ENCODE data around the gene TMED6. TPM values are rescaled to one million over a fixed set of nuclear protein-coding genes. Genes with fewer than 3 reads are reported as not detected.

The TMED6 gene
- total RNA-seq, 1 experiment from 2014 or later: 2.4 TPM

DNA sequence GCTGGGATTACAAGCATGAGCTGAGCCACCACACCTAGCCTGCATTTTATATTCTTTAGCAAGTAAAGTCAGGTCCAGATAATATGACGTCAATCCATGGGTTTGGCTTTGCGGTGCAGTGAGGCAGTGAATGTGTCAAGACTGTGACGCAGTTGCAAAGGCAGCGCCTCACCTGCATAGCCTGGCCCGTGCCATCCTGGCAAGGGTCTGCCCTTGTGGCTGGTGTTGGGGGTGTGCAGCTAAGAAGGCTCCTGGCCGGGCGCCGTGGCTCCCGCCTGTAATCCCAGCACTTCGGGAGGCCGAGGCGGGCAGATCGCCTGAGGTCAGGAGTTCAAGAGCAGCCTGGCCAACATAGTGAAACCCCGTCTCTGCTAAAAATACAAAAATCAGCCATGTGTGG, 28.2 kb downstream of the TMED6 start:
- H3K36me3 ChIP-seq (ENCODE audit: control insufficient read depth, insufficient read depth, low read length): peaks cover 23% of the 10 kb centered on the region

DNA sequence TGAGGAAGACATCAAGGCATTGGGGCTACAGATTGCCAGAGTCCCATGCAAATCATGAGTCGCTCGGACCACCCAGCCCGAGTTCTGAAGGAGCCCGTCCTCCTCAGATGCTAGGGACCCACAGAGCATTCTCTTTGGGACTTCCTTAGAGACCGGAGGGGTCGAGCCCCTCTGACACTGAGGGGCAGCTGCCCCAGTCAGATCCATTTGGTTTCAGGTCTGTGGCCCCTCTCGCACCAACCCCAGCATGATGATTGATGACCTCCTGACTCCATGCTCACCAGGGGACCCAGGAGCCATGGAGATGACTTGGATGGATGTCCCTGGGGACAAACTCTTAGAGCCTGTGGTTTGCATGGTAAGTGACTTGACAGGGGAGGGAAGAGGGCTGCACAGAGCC, 29.2 kb downstream of the TMED6 start:
- intact Hi-C loops (cut with micrococcal nuclease; ENCODE audit: unreplicated experiment): no loop called here
- H3K4me3 ChIP-seq (ENCODE audit: low read depth, low read length): no peak overlapping the region
- peaks cover 21% of the 10 kb centered on the region for H3K36me3 ChIP-seq (ENCODE audit: control insufficient read depth, insufficient read depth, low read length)
- TF ChIP-seq, protein P1, sequence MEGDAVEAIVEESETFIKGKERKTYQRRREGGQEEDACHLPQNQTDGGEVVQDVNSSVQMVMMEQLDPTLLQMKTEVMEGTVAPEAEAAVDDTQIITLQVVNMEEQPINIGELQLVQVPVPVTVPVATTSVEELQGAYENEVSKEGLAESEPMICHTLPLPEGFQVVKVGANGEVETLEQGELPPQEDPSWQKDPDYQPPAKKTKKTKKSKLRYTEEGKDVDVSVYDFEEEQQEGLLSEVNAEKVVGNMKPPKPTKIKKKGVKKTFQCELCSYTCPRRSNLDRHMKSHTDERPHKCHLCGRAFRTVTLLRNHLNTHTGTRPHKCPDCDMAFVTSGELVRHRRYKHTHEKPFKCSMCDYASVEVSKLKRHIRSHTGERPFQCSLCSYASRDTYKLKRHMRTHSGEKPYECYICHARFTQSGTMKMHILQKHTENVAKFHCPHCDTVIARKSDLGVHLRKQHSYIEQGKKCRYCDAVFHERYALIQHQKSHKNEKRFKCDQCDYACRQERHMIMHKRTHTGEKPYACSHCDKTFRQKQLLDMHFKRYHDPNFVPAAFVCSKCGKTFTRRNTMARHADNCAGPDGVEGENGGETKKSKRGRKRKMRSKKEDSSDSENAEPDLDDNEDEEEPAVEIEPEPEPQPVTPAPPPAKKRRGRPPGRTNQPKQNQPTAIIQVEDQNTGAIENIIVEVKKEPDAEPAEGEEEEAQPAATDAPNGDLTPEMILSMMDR (IDR thresholded peaks at IDR 0.05; ENCODE audit: insufficient read depth in 1 of 2, low read depth in 1 of 2, low read length in 1 of 2, severe bottlenecking in 1 of 2, unreplicated experiment in 1 of 2): no peak
- peaks cover 13% of the 10 kb centered on the region for H3K4me1 ChIP-seq
- CTCF ChIA-PET: no interaction called here
- no peak overlapping the region for H3K4me3 Mint-ChIP-seq (ENCODE audit: unreplicated experiment)
- H3K27ac Mint-ChIP-seq (ENCODE audit: unreplicated experiment): no peak overlapping the region
- H3K9me3 Mint-ChIP-seq (ENCODE audit: unreplicated experiment): no peaks in the 10 kb centered on the region
- H3K27me3 Mint-ChIP-seq (ENCODE audit: insufficient read depth, unreplicated experiment): no peaks in the 10 kb centered on the region
- POLR2A ChIA-PET: no interaction called here
- no TSS peak for BruUV-seq (replicated peaks)
- peaks cover 95% of the 10 kb centered on the region for H3K36me3 Mint-ChIP-seq (ENCODE audit: insufficient read depth, unreplicated experiment)
- DNase-seq: peak in 1 of 2 experiments; percentile 30
- H3K27me3 ChIP-seq (replicated peaks; ENCODE audit: control insufficient read depth, insufficient read depth, low read length): no peaks in the 10 kb centered on the region
- peaks cover 19% of the 10 kb centered on the region for H3K4me1 Mint-ChIP-seq (ENCODE audit: low read depth, unreplicated experiment)
- H3K9me3 ChIP-seq: no peaks in the 10 kb centered on the region

More for the DNA sequence above, 28.2 kb downstream of the TMED6 start:
- CTCF ChIA-PET: interaction anchor here (0.5 kb wide), 1 partner anchor 12 kb away, joined by 5 read pairs; no protein-coding TSS in a partner anchor
- no peak for DNase-seq
- Histone ChIP-seq H3K4me1 (peaks cover 16% of the 10 kb centered on the region), H3K27me3 (replicated peaks; ENCODE audit: control insufficient read depth, insufficient read depth, low read length) (no peaks in the 10 kb centered on the region), H3K9me3 (no peaks in the 10 kb centered on the region), H3K4me3 (ENCODE audit: low read depth, low read length) (no peak overlapping the region)
- Mint-ChIP-seq H3K9me3 (ENCODE audit: unreplicated experiment) (no peaks in the 10 kb centered on the region), H3K27me3 (ENCODE audit: insufficient read depth, unreplicated experiment) (no peaks in the 10 kb centered on the region), H3K4me3 (ENCODE audit: unreplicated experiment) (no peak overlapping the region), H3K36me3 (ENCODE audit: insufficient read depth, unreplicated experiment) (peaks cover 97% of the 10 kb centered on the region), H3K27ac (ENCODE audit: unreplicated experiment) (no peak overlapping the region), H3K4me1 (ENCODE audit: low read depth, unreplicated experiment) (peaks cover 22% of the 10 kb centered on the region)
- TF ChIP-seq, protein P1 (IDR thresholded peaks at IDR 0.05; ENCODE audit: insufficient read depth in 1 of 2, low read depth in 1 of 2, low read length in 1 of 2, severe bottlenecking in 1 of 2, unreplicated experiment in 1 of 2): no peak
- BruUV-seq (replicated peaks): no TSS peak
- POLR2A ChIA-PET: no interaction called here
- intact Hi-C loops (cut with micrococcal nuclease; ENCODE audit: unreplicated experiment): no loop called here

DNA sequence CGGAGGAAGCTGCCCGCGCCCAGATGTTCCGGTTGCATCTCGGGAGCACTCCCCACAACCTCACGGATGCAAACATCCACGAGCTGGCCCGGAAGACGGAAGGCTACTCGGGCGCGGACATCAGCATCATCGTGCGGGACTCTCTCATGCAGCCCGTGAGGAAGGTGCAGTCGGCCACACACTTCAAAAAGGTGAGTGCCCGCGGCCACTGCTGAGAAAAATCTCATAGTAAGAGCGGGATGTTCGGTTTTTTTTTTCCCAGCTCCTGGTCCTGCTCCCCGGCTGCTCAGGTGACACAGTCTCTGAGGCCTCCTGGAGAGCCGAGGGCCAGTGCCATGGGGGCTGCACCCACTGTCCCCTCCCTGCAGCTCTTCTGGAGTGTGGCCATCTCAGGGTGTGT, 30.5 kb downstream of the TMED6 start:
- TF ChIP-seq, protein P1 (IDR thresholded peaks at IDR 0.05; ENCODE audit: insufficient read depth in 1 of 2, low read depth in 1 of 2, low read length in 1 of 2, severe bottlenecking in 1 of 2, unreplicated experiment in 1 of 2): no peak
- DNase-seq: peak in 1 of 2 experiments; percentile 25
- Mint-ChIP-seq H3K9me3 (ENCODE audit: unreplicated experiment) (no peaks in the 10 kb centered on the region), H3K27ac (ENCODE audit: unreplicated experiment) (no peak overlapping the region), H3K27me3 (ENCODE audit: insufficient read depth, unreplicated experiment) (no peaks in the 10 kb centered on the region), H3K36me3 (ENCODE audit: insufficient read depth, unreplicated experiment) (peaks cover 95% of the 10 kb centered on the region), H3K4me3 (ENCODE audit: unreplicated experiment) (no peak overlapping the region), H3K4me1 (ENCODE audit: low read depth, unreplicated experiment) (peaks cover 12% of the 10 kb centered on the region)
- intact Hi-C loops (cut with micrococcal nuclease; ENCODE audit: unreplicated experiment): no loop called here
- CTCF ChIA-PET: no interaction called here
- POLR2A ChIA-PET: no interaction called here
- Histone ChIP-seq H3K4me3 (ENCODE audit: low read depth, low read length) (no peak overlapping the region), H3K9me3 (no peaks in the 10 kb centered on the region), H3K4me1 (peaks cover 4% of the 10 kb centered on the region), H3K27me3 (replicated peaks; ENCODE audit: control insufficient read depth, insufficient read depth, low read length) (no peaks in the 10 kb centered on the region), H3K36me3 (ENCODE audit: control insufficient read depth, insufficient read depth, low read length) (peaks cover 23% of the 10 kb centered on the region)
- no TSS peak for BruUV-seq (replicated peaks)
